HG03457 (cell line): ENCODE results near the gene ME3.

Experiments
- ATAC-seq: cut with Tn5 transposase; IDR thresholded peaks from one replicate; pipeline ENCODE4 v1.9.1; 2021; ENCODE audit warnings: moderate number of reproducible peaks; ENCODE audit not compliant: unreplicated experiment

The ME3 gene

GRCh38 chr11:86497310-86497709 is 175.1 kb downstream of the ME3 start:
- ATAC-seq, result no peak

DNA sequence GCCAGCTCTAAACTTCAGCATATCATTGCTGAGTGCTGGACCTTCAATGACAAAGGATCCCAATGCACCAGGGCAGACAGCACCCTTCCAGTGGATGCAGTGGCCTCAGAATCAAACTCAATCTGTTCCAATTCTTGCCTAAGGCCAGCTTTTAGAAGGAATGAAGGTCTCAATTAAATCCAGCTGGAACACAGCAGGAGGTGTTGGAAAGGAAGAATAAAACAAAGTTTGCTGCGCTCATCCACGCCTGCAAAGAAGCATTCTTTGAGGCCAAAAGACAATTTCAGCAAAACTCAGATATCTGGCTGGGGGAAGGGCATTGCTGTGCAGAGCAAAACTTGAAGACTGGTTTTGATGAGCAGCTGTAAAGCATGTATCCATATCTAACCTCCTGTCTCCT is 177.1 kb downstream of the ME3 start:
- ATAC-seq, result no peak

GRCh38 chr11:86492370-86493010 is 179.9 kb downstream of the ME3 start:
- ATAC-seq, result no peak

DNA sequence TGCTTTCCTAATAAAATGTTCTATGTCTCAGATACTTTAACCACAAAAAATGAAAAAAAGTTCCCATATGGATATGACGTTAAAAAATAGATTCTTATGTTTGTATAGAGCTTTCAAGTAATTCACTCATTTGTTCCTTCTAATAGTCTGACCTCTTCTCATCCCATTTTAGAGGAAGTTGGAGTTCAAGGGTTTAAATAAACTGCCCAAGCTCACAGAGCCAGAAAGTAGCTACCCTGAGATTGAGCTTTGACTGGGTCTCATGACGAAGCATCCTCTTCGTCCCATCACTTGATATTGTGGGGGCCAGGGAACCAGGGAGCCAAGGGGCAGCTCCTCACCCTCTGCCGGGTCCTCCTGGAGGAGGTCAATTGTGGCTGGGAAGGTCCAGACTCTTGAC is 181.4 kb downstream of the ME3 start:
- ATAC-seq, result no peak

- no peak for ATAC-seq
These were observed 181.8 kb downstream of the ME3 start for GRCh38 chr11:86490582-86490981.

- ATAC-seq, result no peak
These were observed 183.0 kb downstream of the ME3 start for GRCh38 chr11:86489442-86489841.

- ATAC-seq, result no peak
These were observed 183.9 kb downstream of the ME3 start for GRCh38 chr11:86488553-86488952.

GRCh38 chr11:86487671-86488070 is 184.7 kb downstream of the ME3 start:
- no peak for ATAC-seq

DNA sequence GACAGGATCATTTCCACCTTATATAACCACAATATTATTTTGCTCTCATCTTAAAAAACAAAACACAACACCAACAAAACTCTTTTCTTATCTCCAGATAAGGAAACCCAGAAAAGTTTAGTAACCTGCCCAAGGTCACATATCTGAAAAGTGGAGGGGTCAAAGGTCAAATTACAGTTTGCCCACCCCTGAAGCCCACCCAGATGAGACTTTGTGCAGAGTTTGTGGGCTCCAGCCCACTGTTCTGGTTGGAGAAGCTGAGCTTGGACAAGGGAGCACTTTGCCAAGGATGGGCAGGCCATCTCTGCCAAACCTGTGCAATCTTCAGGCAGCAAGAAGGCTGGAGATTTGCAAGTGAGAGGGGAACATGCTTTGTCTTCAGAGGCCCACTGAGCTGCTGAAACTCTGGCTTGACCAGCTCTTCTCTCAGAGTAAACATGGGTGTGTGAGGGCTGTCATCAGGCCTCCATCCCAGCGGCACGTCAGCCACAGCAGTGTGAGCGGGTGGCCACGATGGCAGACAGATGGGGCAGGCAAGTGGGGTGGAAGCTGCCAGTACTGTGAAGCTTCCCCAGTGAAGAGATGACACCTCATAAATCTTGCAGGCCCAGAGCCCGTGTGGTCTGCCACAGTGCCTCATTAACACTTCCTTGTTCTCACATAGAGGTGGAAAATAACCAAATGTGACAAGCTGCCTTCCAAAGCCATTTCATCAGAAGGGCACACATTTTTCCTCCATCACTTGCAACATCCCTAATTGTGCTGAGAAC is 186.0 kb downstream of the ME3 start:
- ATAC-seq, result no peak

DNA sequence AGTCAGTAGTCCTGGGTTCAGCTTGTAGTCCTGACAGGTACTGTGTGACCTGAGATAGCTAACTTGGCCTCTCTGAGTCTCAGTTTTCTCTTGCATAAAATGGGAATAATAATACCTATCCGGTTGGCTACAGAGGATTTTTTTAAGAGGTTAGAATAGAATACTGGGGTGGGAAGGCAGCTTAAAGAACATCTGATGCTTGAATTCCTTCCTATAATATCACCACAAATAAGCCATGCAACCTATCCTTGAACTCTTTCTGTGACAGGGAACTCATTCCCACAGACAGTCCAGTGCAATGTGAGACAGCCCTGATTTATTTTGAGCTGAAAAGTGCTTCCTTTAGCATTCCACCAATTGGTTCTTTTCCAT is 187.6 kb downstream of the ME3 start:
- ATAC-seq, result no peak

GRCh38 chr11:86483940-86484794 is 188.2 kb downstream of the ME3 start:
- ATAC-seq, result no peak

DNA sequence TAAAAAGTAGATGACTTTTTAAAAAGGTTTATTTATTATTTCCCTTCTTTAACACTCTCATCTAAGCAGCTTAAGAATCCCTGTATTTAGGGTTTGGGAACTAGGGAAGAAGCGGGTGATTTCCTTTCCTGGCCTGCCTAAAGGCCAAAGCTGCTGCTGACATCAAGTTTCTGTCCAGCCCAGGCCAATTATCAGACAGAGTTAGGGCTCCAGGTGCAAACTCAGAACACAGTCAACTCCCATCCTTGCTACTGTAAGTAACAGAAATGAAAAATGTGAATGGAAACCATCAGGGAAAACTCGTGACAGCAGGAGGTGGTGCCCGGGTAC is 188.8 kb downstream of the ME3 start:
- no peak for ATAC-seq

GRCh38 chr11:86482692-86483091 is 189.7 kb downstream of the ME3 start:
- no peak for ATAC-seq

GRCh38 chr11:86481399-86481798 is 191.0 kb downstream of the ME3 start:
- no peak for ATAC-seq

DNA sequence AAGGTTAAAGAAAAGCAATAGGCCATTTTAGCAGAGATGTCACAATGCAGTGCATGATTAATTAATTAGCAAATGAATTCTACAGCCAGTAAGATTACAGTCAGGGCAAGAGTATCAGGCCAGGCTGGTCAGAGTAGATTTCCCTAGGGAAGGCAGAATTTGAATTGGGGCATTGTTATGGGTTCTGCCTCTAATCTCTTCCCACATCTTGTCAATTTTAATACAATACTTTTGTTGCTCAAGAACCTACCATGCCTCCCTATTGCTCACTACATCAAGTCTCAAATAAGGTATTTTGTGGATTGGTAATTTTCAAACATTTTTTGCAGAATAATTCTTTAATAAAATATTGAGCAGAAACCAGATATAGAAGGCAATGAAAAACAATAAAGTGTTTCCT is 194.1 kb downstream of the ME3 start:
- ATAC-seq, result no peak

- no peak for ATAC-seq
These were observed 194.8 kb downstream of the ME3 start for GRCh38 chr11:86477495-86478155.

DNA sequence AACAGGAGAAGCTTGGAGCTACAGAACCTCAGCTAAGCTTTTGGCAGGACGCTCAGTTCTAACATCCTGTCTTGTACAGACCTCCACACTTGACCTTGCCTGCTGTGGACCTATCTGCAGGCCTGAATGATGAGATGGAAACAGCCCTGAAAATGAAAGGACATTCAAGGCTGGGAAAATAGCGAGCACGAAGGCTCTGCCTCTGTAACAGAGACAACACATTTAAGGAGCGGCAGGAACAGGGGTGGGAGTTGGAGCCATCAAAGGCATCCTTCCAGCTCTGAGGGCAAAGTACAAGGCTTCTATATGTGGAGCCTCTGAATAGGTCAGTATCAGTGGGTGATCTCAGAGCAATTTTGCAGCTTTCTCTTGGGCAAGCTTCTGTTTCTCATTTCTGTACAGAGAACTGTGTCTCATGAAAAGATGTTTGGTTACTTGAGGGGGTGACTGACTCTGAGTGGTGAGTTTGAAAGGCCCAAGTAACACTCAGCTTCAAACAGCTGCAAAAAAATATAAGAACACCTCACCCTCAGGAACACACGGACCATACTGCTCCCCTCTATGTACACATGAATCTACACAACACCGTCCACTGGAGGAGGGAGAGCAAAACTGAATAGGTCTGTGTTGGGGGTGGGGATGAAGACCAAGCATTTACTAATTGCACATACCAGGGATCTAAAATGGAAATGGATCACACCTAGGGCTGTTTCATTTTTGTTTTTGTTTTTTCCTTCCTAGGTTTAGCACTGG is 196.1 kb downstream of the ME3 start:
- ATAC-seq, result no peak

GRCh38 chr11:86475027-86475426 is 197.4 kb downstream of the ME3 start:
- ATAC-seq, result no peak

DNA sequence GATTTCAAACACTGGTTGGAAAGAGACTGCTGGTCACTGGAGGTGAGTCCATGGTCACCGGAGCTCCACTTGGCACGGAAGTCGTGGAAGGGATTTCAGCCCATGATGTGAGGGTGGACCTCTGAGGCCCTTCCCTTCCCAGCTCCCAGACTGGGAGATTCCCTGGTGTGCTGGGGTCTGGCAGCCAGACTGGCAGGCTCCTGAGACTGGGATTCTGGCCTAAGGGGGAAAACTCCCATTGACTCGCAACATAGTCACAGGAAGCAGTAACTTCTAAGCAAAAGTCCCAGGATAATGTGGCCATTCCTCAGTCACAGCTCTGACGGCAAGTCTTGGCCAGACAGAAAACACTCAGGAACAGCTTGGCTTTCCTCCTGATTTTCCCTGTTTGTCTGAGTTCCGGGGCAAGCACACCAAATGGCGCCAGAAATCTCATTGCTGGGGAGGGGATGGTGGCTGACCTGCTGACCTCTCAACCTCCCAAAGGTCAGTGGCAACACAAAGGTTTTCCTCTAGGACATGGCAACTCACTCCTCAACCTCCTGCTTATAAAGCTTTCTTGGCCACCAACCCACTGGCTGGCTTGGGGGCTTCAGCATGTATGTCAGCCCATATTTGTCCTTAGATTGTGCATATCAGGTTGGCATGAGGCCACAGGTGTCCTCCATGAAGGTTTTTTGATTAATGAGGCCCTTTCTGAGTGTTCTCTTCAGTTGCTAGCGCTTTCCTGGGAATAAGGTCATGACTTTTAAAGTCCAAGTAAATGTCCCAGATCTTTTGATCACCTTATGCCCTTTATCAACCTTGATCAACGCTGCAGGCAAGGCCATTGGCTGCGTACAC is 198.2 kb downstream of the ME3 start:
- no peak for ATAC-seq
